ENCODE data around the gene ANKS1B.

DNA sequence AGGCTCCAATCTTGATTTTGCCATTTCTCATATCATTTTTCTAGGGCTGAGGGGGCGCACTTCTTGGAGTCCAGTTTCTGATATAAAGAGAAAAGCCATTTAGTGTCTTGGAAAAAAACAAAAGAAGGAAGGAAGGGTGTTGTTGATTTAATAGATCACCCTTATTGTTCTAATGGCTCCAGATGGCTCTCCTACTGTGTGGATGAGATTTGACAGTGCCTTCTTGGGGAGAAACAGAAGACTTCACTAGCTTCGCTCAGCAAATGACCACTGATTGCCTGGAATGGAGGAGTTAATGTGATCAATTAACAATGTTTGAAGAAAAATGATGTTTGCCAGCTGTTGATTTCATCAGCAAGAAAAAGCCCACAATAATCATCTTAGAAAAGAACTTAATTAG lies 1123.5 kb downstream of the ANKS1B start:
- TF ChIP-seq, protein P1, sequence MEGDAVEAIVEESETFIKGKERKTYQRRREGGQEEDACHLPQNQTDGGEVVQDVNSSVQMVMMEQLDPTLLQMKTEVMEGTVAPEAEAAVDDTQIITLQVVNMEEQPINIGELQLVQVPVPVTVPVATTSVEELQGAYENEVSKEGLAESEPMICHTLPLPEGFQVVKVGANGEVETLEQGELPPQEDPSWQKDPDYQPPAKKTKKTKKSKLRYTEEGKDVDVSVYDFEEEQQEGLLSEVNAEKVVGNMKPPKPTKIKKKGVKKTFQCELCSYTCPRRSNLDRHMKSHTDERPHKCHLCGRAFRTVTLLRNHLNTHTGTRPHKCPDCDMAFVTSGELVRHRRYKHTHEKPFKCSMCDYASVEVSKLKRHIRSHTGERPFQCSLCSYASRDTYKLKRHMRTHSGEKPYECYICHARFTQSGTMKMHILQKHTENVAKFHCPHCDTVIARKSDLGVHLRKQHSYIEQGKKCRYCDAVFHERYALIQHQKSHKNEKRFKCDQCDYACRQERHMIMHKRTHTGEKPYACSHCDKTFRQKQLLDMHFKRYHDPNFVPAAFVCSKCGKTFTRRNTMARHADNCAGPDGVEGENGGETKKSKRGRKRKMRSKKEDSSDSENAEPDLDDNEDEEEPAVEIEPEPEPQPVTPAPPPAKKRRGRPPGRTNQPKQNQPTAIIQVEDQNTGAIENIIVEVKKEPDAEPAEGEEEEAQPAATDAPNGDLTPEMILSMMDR (conservative IDR thresholded peaks at IDR 0.05; ENCODE audit: low read depth, low read length) = no peak
- TF ChIP-seq FOS (IDR thresholded peaks at IDR 0.05; ENCODE audit: low read depth, low read length) (no peak), POLR2A (IDR thresholded peaks at IDR 0.05; ENCODE audit: low read depth, low read length) (no peak)

Measured in IMR-90 (cell line).